GM18502 (cell line): Measurements from ENCODE around the gene PTPRN2.

Experiments
- ATAC-seq: cut with Tn5 transposase; IDR thresholded peaks from one replicate; pipeline ENCODE4 v1.9.1; 2021; ENCODE audit warnings: mild to moderate bottlenecking; ENCODE audit not compliant: unreplicated experiment, poor library complexity

PTPRN2 gene

DNA sequence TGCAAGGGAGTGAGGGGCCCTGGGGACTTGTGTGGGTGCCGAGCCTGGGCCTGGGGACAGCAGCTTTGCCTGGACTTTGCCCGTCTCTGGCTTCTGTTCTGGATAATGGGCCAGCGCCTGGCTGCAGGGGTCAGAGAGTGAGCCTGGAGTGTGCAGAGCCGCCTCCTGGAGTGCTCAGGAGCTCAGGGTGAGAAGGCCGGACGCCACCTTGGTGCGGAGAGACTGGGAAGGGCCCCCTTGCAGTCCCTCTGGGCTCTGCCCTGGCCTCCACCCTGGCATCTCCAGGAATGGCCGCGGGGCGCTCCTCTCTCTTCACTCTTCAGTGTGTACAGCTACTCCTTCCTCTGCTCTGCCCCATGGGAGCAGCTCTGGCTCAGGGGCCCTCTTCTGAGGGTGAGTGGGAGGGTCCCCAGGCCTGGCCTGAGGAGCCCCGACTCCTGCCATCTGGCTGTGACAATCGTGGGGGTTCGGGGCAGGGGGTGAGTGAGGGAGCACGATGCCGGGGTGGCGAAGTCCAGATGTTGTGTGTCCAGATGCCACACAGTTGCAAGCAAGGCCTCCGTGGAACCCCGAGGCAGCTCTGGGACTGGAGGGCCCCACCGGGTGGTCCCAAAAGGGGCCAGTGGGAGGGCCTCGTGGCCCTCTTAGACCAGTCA, 1063.7 kb downstream of the PTPRN2 start:
- no peak for ATAC-seq

DNA sequence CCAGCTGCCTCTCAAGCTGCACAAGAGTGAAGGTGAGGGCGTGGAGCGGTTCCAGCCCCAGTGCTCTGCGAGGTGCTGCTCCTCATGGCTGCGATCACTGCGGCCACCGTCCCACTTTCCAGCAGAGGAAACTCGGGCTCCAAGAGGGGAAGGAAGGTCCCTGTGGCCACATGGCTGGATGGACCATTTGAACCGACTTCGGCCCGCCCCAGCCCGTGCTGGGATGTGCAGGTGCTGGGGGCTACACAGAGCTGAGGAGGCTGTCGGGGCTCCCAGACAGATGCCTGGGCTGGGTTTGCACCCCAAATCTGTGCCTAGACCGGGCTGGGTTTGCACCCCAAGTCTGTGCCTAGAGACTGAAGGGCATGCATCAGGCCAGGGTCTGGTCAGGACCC, 1064.3 kb downstream of the PTPRN2 start:
- ATAC-seq, result no peak

DNA sequence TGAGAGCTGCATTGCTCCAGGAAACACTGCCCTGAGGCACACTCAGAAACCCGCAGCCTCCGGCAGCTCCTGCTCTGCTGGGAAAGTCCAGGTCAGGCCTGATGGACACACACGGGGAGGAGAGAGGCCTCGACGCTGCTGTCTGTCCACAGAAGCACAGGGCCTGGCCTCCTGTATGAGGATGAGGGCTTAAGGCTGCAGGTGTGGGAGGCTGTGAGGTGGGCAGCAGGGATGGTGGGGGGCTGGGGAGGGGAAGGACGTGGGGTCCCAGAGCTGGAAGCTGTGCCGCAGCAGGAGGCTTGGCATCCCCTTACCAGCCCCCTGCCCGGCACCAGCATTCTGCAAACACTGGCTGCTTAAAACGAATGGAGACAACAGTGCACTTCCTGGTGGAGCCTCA, 1064.7 kb downstream of the PTPRN2 start:
- no peak for ATAC-seq

DNA sequence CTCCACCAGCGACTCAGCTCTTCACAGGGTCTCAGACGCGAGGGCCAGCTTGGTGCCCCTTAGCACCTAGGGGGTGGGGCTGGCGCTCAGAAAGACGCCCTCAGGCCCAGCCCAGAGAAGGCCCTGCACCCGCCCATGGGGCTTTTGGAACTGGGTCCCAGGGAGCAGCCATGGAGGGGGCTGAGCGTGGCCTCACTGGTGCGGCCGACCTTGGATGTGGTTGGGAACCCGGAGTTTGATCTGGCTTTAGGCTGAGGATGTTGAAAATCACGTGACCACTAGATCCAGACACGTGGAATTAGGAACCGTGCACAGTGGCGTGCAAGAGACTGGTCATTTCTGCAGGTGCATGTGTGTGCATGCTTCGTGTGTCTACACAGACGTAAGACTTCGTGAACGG, 1065.4 kb downstream of the PTPRN2 start:
- no peak for ATAC-seq

DNA sequence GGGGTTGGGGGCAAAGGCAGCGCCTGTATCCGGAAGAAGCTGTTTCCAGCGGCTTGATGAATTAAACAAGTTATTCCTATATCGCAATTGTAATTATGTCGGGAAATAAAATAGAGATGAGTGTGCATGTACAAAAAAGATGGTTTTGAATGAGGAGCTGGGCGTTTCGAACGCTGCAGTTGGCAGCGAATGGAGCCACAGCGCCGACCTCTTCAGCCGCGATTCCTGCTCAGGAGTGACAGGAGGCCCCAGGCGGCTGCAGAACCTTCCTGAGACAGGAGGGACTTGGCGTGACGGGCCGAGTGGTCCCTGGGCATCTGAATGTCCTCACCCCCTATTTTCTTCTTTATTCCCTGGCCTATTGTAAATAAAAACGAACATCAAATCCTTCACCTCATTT, 1065.9 kb downstream of the PTPRN2 start:
- ATAC-seq, result no peak

DNA sequence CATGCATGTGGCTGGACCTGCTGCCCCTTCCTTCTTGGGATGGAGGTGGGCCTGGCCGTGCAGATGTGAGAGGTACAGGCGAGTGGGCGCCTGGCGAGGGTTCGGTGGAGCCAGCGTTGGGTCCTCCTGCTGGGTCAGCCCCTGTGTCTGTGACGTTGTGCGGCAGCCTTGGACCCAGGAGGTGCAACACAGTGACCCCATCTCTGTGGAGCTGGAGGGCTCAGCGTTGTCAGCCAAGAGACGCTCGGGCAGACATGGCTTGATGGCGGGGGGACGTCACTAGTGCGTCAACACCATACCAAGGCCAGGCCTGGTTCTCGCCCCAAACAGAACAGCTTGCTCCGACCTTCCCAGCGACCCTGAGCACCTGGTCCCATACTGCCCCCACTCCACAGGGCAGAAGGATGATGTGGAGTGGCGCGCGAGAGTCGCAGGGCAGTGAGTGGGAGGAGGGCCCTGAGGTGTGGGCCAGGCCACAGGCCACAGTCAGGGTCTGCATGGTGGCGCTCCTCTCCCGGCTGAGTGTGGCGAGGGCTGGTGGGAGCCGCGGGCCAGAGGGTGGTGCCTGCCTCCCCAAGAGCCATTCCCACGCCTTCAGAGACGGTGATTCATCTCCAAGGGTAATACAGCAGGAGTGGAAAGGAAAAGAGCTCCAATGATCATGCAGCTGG, 1066.4 kb downstream of the PTPRN2 start:
- ATAC-seq, result no peak

DNA sequence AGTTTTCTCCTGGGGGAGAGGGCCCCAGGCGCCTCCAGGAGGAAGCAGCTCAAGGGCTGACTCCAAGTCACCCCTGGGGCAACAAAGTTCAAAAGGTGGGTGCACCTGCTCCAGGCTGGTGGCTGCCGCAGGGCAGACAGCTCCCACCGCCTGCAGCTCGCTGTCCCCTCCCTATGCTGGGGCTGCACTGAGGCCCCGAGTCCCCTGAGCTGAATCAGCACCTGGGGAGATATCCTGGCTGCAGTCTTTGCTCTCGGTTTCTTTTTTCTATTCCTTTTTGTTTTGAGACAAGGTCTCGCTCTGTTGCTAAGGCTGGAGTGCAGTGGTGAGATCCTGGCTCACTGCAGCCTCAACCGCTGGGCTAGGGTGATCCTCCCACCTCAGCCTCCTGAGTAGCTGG, 1067.4 kb downstream of the PTPRN2 start:
- ATAC-seq, result peak; percentile 97

DNA sequence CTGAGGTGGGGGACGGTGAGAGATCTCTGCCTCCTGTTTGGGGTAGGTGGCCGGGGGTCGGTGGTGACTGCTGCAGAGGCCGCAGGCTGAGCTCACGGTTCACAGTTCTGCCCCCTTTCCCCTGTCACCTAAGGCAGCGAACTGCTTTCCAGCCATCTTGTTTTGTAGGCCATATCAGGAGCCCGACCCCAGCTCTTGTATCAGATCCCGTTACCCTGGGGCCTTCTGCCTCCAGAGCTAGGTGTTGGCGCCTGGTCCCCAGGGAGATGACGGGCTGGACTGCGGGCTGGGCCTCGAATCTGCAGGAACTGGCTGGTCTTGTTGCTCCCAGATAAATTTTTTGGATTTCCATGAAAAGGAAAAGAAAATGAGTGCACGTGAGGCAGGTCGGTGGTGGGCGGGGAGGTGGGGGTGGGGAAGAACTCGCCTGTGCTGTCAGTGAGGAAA, 1067.8 kb downstream of the PTPRN2 start:
- ATAC-seq, result peak; percentile 3

DNA sequence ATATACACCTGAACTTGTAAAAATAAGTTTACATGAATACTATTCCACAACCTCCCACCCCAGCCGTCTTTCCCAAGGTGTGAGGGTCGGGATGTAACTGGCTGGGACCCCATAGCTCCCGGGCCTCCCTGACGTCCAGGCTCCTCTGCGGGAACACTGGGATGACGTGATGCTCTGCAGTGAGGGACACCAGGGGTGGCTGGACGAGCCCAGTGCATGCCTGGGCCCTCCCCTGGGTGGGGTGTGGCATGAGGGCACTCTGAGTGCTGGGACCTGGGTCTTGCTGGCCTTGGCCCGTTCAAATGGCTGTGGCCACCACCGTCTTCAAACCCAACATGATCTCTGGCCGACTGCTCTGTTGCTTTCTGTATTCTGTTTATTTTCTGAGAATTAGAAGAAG, 1068.4 kb downstream of the PTPRN2 start:
- no peak for ATAC-seq

DNA sequence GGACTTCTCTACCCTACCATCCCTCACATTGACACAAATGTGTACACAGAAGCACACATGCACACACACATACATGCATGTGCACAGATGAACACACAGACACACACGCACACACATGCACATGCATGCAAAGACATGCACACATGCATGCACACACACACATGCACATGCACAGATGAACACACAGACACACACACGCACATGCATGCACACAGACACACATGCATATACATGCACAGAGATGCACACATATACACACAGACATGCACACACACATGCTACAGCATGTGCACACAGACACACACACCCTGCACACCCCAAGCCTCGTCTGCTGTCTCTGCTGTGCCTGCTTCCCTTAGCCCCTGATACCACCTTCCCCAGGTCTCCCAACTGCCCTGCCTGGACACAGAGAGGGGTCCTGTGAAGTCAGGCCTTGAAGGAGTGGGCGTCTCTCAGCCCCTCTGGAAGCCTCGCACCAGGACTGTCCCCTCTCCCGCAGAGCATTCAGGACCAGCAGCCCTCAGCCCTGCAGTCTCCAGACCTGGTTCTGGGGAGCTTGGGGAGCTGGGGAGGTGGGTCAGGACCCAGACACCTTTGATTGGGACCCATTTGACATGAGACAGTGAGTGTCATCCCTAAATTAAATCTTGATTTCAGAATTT, 1069.0 kb downstream of the PTPRN2 start:
- no peak for ATAC-seq

DNA sequence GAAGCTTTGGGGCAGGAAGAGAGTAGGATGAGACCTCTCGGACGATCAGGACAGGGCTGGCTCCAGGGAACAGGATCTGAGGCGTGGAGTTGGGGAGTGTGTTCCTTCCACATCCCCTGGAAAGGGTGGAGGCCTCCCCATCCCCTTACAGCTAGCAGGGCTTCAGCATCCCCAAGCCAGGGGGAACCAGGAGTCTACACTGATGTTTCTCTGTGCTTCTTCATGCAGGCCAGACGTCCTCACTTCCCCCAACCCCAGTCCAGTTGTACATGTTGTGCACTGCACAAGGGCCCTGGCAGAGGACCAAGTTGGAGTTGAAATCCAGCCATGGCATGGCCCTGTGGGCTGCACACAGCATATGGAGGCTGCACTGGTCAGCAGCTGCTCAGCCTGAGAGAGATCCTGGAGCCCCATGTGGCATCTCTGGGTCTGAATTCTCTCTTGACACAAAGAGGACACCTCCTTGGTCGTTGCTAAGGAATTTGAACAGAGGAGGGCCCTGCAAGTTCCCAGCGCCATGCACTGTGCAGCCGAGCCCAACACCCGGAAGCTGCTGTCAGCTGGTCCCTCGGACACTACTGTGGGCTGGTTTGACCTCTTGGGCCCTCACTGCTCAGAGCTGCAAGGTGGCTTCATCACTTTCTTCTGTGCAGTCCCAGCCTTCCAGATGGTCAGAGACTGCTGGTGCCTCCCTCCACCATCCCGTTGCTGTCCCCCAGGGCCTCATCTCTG, 1069.7 kb downstream of the PTPRN2 start:
- ATAC-seq, result no peak

DNA sequence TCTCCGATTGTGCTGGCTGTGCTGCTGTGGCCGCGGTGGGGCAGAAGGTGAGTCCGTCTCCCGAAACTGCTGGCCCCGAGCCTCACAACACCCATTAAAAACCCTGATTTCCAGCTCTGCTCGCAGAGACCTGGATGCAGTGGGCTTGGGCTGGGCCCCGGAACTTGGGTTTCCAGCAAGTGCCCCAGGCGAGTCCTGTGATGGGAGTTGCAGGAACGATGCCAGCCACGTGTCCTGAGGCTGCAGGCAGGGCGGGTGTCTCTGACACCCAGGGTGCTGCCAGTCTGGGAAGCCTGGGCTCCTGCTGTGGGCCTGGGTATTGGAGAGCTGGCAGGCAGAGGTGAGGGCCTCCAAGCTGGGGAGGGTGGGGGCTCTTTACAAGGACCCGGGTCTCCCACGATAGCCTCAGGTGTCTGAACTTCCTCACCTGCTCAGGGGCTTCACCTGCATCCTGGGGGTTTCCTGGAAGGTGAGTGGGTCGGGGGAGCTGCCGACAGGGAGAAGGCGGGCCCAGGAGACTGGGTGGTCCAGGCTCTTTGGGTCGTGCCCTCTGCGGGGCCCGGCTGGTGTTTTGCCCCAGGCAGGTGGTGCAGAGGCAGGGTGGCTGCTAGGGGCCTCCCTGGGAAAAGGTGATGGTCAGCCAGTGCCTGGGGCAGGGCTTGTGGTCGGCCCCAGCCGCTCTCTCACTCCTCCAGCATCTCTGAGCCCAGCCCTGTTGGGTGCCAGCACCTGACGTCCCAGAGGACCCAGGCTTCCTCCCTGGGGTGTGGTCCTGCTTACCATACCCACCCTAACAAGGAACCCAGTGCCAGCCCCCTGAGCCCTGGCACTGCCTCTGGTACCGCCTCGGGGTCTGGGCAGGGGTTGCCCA, 1070.5 kb downstream of the PTPRN2 start:
- no peak for ATAC-seq

DNA sequence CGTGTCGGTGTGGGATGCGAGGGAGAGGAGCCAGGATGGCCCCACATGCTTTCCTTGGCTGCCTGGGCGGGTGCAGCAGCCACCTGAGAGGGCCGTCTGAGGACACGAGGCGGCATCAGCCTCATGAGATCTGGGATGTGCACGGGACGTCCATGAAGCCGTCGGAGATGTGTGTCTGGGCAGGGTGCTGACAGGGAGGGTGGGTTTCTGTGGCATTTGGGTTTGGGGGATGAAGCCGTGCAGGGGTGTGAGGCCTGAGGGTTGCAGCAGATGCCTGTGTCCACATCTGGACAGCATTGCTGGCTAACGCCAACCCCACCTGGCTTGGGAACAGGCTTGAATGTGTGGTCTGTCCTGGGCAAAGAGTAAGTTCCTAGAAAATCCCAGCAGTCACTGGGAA, 1071.3 kb downstream of the PTPRN2 start:
- ATAC-seq, result no peak

DNA sequence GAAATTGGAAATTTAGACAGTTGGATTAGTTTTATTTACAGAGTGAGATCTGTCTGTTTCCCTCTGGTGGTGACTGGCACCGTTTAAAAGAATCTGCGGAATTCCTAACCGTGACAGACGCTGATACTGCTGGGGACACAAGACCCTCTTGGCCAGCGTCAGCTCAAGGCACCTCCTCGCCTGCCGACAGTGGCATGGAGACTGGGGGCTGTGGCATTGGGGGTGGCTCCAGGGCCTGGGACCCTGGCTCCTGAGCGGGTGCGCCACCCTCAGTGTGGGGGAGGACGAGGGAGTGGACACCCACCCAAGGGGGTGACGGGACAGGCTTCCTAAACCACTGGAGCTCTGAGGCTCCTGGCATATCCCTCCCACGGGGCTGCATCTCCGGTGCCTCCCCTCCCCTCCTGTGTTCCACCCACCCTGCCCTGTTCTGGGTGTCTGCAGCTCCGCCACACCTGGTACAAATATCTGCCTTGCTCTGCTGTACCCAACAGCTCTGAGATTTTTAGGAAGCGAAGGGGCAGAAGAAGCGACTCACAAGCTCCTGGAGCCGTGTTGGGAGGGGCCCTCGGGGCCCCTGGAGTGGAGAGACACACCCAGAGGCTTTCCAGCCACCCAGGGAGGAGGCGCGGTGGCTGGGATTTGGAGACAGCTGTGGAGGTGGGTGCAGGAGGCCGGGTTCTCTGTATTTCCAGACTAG, 1072.1 kb downstream of the PTPRN2 start:
- ATAC-seq, result no peak

DNA sequence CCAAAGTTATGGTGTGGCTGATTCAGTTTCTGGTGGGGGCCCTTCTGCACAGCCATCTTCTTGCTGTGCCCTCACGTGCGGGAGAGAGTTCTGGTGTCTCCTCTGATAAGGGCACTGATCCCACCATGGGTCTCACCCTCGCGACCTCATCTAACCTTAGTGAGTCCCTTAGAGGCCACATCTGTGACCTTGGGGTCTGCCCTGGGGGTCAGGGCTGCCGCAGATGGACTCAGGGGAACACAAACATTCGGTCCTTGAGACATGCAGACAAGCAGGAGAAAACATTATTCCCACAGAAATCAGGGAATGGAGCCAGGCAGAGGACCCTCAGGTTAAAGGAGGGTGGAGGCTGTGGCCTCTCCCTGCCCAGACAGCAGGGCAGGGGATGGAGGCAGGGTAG, 1072.9 kb downstream of the PTPRN2 start:
- no peak for ATAC-seq

DNA sequence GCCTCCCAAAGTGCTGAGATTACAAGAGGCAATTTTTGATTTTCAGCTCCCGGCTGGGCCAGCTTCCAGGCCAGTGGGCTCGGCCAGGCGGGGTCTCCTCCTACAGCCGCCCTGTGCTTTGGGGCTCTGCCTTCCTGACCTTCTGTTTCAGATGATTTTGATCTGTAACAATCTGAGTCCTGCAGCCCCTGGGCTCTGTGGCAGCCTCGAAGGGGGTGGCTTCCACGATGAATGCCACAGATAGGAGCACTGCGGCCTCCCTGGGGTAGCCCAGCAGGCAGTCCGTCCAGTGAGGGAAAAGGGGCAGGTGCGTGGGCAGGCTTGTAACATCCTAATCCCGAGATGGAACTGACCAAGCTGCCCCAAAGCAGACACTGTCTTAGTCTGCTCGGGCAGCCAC, 1073.3 kb downstream of the PTPRN2 start:
- ATAC-seq, result no peak

DNA sequence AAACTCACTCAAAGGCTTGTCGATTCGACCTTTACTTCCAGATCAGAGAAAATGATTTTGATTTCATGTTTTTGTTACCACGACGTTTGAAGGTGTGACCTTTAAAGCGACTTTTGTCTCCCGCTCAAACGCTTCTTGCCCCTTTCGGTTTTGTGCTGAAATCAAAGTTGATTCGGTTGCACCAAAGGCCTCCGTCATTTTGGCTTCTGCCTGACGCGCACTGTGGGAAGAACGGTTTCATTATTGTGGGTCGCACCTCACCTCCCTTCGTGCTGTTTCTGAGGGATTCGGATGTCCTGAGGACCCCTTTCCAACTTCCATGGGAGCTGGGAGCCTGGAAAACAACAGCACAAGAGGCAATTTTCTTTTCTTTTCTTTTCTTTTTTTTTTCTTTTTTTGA, 1073.9 kb downstream of the PTPRN2 start:
- ATAC-seq, result no peak

DNA sequence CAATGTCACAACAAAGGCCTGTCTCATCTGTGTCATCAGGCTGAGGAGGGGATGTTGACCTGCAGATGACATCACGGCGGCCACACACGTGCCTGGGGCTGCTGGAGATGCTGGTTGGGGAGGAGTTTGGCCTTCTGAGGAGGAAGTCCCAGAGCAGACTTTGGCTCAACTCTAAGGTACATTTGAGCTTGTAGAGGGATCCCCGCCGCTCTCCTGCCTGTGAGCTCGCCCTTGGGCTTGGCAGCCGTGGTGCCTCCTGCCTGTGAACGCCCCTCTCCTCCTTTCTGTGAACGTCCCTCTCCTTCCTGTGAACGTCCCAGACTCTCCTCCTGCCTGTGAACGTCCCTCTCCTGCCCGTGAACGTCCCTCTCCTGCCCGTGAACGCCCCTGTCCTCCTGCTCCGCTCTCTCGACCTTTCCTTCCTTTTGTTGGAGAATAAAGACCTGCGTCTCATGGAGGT, 1074.4 kb downstream of the PTPRN2 start:
- ATAC-seq, result no peak

DNA sequence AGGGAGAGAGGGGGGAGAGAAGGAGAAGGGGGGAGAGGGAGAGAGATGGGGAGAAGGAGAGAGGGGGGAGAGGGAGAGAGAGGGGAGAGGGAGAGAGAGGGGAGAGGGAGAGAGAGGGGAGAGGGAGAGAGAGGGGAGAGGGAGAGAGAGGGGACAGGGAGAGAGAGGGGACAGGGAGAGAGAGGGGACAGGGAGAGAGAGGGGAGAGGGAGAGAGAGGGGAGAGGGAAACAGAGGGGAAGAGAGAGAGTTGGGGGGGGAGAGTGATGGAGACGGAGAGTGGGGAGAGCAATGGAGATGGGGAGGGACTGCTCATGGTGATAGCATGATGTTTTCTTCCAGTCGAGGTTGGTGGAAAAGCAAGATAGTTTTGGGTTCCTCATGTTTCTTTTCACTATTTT, 1078.4 kb downstream of the PTPRN2 start:
- ATAC-seq, result no peak
